ENCODE data around the gene CPS1. TPM values are rescaled to one million over a fixed set of nuclear protein-coding genes. Genes with fewer than 3 reads are reported as not detected.

Gene CPS1
- total RNA-seq, 1 donor from 2014 or later: 3.1 TPM

GRCh38 chr2:210713122-210713521 is 156.7 kb downstream of the CPS1 start:
- TF ChIP-seq, protein P1, sequence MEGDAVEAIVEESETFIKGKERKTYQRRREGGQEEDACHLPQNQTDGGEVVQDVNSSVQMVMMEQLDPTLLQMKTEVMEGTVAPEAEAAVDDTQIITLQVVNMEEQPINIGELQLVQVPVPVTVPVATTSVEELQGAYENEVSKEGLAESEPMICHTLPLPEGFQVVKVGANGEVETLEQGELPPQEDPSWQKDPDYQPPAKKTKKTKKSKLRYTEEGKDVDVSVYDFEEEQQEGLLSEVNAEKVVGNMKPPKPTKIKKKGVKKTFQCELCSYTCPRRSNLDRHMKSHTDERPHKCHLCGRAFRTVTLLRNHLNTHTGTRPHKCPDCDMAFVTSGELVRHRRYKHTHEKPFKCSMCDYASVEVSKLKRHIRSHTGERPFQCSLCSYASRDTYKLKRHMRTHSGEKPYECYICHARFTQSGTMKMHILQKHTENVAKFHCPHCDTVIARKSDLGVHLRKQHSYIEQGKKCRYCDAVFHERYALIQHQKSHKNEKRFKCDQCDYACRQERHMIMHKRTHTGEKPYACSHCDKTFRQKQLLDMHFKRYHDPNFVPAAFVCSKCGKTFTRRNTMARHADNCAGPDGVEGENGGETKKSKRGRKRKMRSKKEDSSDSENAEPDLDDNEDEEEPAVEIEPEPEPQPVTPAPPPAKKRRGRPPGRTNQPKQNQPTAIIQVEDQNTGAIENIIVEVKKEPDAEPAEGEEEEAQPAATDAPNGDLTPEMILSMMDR (IDR thresholded peaks at IDR 0.05): no peak
- Histone ChIP-seq H3K4me3 (no peak overlapping the region), H3K9me3 (no peaks in the 10 kb centered on the region), H3K36me3 (no peaks in the 10 kb centered on the region), H3K27ac (no peak overlapping the region), H3K27me3 (no peaks in the 10 kb centered on the region), H3K4me1 (no peaks in the 10 kb centered on the region)
- no peak for DNase-seq
- ATAC-seq: no peak
- intact Hi-C loops (cut with DNase I): no loop called here

- intact Hi-C loops (cut with DNase I): no loop called here
- H3K4me3 ChIP-seq: no peak overlapping the region
- H3K9me3 ChIP-seq: no peaks in the 10 kb centered on the region
- no peaks in the 10 kb centered on the region for H3K4me1 ChIP-seq
- no peaks in the 10 kb centered on the region for H3K27me3 ChIP-seq
- ATAC-seq (no peak), DNase-seq (no peak)
- TF ChIP-seq, protein P1 (IDR thresholded peaks at IDR 0.05): no peak
- no peak overlapping the region for H3K27ac ChIP-seq
- H3K36me3 ChIP-seq: no peaks in the 10 kb centered on the region
Observed at GRCh38 chr2:210715560-210716082, 159.2 kb downstream of the CPS1 start.

DNA sequence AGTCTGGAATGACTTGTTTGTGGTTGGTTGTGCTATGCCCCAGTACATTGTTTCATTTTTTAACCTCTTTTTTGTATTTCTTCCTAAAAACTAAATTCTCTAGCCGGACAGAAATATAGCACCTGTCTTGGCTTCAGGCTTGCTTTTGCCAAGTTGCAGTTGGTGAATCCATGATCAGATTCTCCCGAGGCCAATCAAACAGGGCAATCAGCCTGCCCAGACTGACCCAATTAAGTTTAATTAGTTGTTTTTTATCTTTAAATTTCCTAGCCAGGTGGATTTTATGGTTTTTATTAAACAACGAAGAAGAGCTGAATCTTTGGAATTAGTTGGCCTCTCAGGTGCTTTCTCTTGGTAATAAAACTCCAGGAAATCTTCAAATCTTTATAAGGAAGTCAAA is 162.1 kb downstream of the CPS1 start:
- intact Hi-C loops (cut with DNase I): no loop called here
- ATAC-seq: no peak

DNA sequence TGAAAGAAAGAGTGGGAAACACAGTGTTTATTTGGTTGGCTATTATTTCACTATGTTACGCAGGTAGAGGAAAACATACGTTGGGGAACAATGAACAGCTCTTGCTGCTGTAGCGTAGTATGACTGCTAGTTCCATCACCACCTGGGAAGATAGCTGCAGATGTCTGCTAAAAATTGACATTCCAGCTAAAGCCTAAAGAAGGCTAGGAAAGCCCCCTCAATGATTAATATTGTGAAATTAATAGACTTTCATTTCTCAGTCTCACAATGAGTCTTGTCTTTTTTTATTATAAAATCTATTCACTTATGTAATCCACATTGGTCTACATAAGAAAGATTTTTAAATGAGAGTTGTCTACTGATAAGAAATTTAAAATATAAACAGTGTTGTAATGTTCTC is 165.7 kb downstream of the CPS1 start:
- TF ChIP-seq, protein P1 (IDR thresholded peaks at IDR 0.05): no peak
- no peaks in the 10 kb centered on the region for H3K4me1 ChIP-seq
- no peak for DNase-seq
- intact Hi-C loops (cut with DNase I): no loop called here
- H3K36me3 ChIP-seq: no peaks in the 10 kb centered on the region
- no peak overlapping the region for H3K4me3 ChIP-seq
- no peak for ATAC-seq
- H3K27ac ChIP-seq: no peak overlapping the region
- H3K27me3 ChIP-seq: no peaks in the 10 kb centered on the region
- no peaks in the 10 kb centered on the region for H3K9me3 ChIP-seq

More for the DNA sequence above, 162.1 kb downstream of the CPS1 start:
- no peak for DNase-seq
- Histone ChIP-seq H3K4me3 (no peak overlapping the region), H3K27ac (no peak overlapping the region), H3K27me3 (no peaks in the 10 kb centered on the region), H3K36me3 (no peaks in the 10 kb centered on the region), H3K9me3 (no peaks in the 10 kb centered on the region), H3K4me1 (no peaks in the 10 kb centered on the region)
- TF ChIP-seq, protein P1 (IDR thresholded peaks at IDR 0.05): no peak

- intact Hi-C loops (cut with DNase I): no loop called here
- TF ChIP-seq, protein P1 (IDR thresholded peaks at IDR 0.05): no peak
- Histone ChIP-seq H3K4me1 (no peaks in the 10 kb centered on the region), H3K27ac (no peak overlapping the region), H3K27me3 (no peaks in the 10 kb centered on the region), H3K4me3 (no peak overlapping the region), H3K9me3 (no peaks in the 10 kb centered on the region), H3K36me3 (no peaks in the 10 kb centered on the region)
- ATAC-seq (no peak), DNase-seq (no peak)
Observed at GRCh38 chr2:210727549-210727948, 171.2 kb downstream of the CPS1 start.

Other genes starting within 250 kb of the CPS1 start
- gene MYL1, start 241.4 kb upstream of the CPS1 start, total RNA-seq: not detected
- gene LANCL1, start 79.8 kb upstream of the CPS1 start, total RNA-seq: 32.2 TPM

Measured in upper lobe of right lung (tissue), 1 donor.